Measurements from ENCODE around the gene TARS3. TPM values are rescaled to one million over a fixed set of nuclear protein-coding genes. Genes with fewer than 3 reads are reported as not detected.

Gene TARS3
- total RNA-seq, 4 donors from 2014 or later = 33.9 to 43.7 (median 36.4) TPM

- Histone ChIP-seq H3K27me3 (no peaks in the 10 kb centered on the region), H3K9me3 (no peaks in the 10 kb centered on the region), H3K4me1 (no peaks in the 10 kb centered on the region), H3K27ac (no peak overlapping the region), H3K4me3 (no peak overlapping the region), H3K36me3 (peaks cover 0 to 77% (median 0%) of the 10 kb centered on the region in 3 donors)
- 84 to 86% methylated on average over 3 of the region's 3 CpGs for WGBS, 2 donors
- no peak for DNase-seq (ENCODE audit: low spot score in 2 of 2)
- TF ChIP-seq CTCF (IDR thresholded peaks at IDR 0.05) = no peak
- TF ChIP-seq POLR2A (IDR thresholded peaks at IDR 0.05) = no peak
- no peak for TF ChIP-seq EP300 (IDR thresholded peaks at IDR 0.05)
Measured at GRCh38 chr15:101684877-101685276, 39.4 kb downstream of the TARS3 start.

- no peak for DNase-seq (ENCODE audit: low spot score in 2 of 2)
- 61 to 80% methylated on average over 1 of the region's 1 CpG for WGBS, 2 donors
- Histone ChIP-seq H3K36me3 (peaks cover 0 to 75% (median 0%) of the 10 kb centered on the region in 3 donors), H3K4me3 (no peak overlapping the region), H3K4me1 (no peaks in the 10 kb centered on the region), H3K9me3 (no peaks in the 10 kb centered on the region), H3K27me3 (no peaks in the 10 kb centered on the region), H3K27ac (no peak overlapping the region)
- TF ChIP-seq EP300 (IDR thresholded peaks at IDR 0.05) (no peak), CTCF (IDR thresholded peaks at IDR 0.05) (no peak), POLR2A (IDR thresholded peaks at IDR 0.05) (no peak)
Measured at GRCh38 chr15:101684384-101684783, 39.9 kb downstream of the TARS3 start.

GRCh38 chr15:101679806-101680205 is 44.5 kb downstream of the TARS3 start:
- Histone ChIP-seq H3K36me3 (peaks cover 0 to 70% (median 6%) of the 10 kb centered on the region in 3 donors), H3K4me1 (peaks cover 0 to 5% (median 0%) of the 10 kb centered on the region in 4 donors), H3K27ac (no peak overlapping the region), H3K4me3 (no peak overlapping the region), H3K27me3 (no peaks in the 10 kb centered on the region), H3K9me3 (no peaks in the 10 kb centered on the region)
- 79 to 85% methylated on average over 2 of the region's 2 CpGs for WGBS, 2 donors
- no peak for DNase-seq (ENCODE audit: low spot score in 2 of 2)
- TF ChIP-seq EP300 (IDR thresholded peaks at IDR 0.05) = no peak

GRCh38 chr15:101676921-101677329 is 47.3 kb downstream of the TARS3 start:
- Histone ChIP-seq H3K4me1 (peaks cover 0 to 5% (median 0%) of the 10 kb centered on the region in 4 donors), H3K36me3 (peaks cover 0 to 72% (median 6%) of the 10 kb centered on the region in 3 donors), H3K27ac (peak overlapping the region in 1 of 4 donors; percentile 73), H3K27me3 (no peaks in the 10 kb centered on the region), H3K9me3 (no peaks in the 10 kb centered on the region), H3K4me3 (no peak overlapping the region)
- TF ChIP-seq CTCF (IDR thresholded peaks at IDR 0.05) (no peak), EP300 (IDR thresholded peaks at IDR 0.05) (no peak), POLR2A (IDR thresholded peaks at IDR 0.05) (no peak)
- WGBS, 2 donors = 75 to 88% methylated on average over 4 of the region's 4 CpGs
- no peak for DNase-seq (ENCODE audit: low spot score in 2 of 2)

GRCh38 chr15:101675796-101676582 is 48.3 kb downstream of the TARS3 start:
- peaks cover 0 to 72% (median 6%) of the 10 kb centered on the region in 3 donors for H3K36me3 ChIP-seq
- TF ChIP-seq CTCF (IDR thresholded peaks at IDR 0.05) = no peak
- TF ChIP-seq EP300 (IDR thresholded peaks at IDR 0.05) = no peak
- TF ChIP-seq POLR2A (IDR thresholded peaks at IDR 0.05) = no peak

More at GRCh38 chr15:101675796-101676582, 48.3 kb downstream of the TARS3 start:
- no peaks in the 10 kb centered on the region for H3K27me3 ChIP-seq
- WGBS, 2 donors = 67 to 69% methylated on average over 16 of the region's 16 CpGs
- DNase-seq (ENCODE audit: low spot score in 2 of 2) = no peak
- H3K27ac ChIP-seq = peak overlapping the region; percentile 14 to 73 (median 48)
- H3K4me1 ChIP-seq = peaks cover 0 to 5% (median 0%) of the 10 kb centered on the region in 4 donors
- no peak overlapping the region for H3K4me3 ChIP-seq
- H3K9me3 ChIP-seq = no peaks in the 10 kb centered on the region
